Measurements from ENCODE around the gene SMG6.

- TF ChIP-seq CTCF (conservative IDR thresholded peaks at IDR 0.05 in 1 of 2, IDR thresholded peaks at IDR 0.05 in 1 of 2; ENCODE audit: extremely low read depth in 1 of 2, insufficient read depth in 1 of 2, low read depth in 1 of 2, low read length in 2 of 2) (no peak), EZH2 (IDR thresholded peaks at IDR 0.05; ENCODE audit: borderline replicate concordance, low read length) (no peak)
Measured at GRCh38 chr17:2138318-2138717, 165.3 kb downstream of the SMG6 start.

Measured in mammary epithelial cell (primary cell).